Coronary artery (tissue), 2 donors: ENCODE results near the gene SPAG9.

Source experiments
- DNase-seq: peaks from one replicate; pipeline ENCODE4 v3.0.0-alpha.2; 2017; ENCODE audit warnings: low spot score
- H3K27ac ChIP-seq, 2 donors: fragments of 200-600 bp; sonication (generic); one replicate each; pipeline ENCODE4 v1.5.1; 2016 to 2019
- H3K4me3 ChIP-seq: fragments of 200-600 bp; sonication (generic); 2 replicates; pipeline ENCODE4 v1.5.1; 2016; ENCODE audit warnings: mild to moderate bottlenecking, moderate library complexity
- CTCF ChIP-seq: fragments of 200-600 bp; sonication (generic); IDR thresholded peaks from one replicate; pipeline ENCODE4 v1.5.1; 2019; ENCODE audit warnings: antibody characterized with exemption

SPAG9 gene

GRCh38 chr17:51064061-51064735, 56.5 kb downstream of the SPAG9 start:
- DNase-seq = no peak
- TF ChIP-seq CTCF = no peak
- Histone ChIP-seq H3K27ac (no peak overlapping the region), H3K4me3 (no peak overlapping the region)

- H3K27ac ChIP-seq = no peak overlapping the region
- TF ChIP-seq CTCF = no peak
- DNase-seq = no peak
- no peak overlapping the region for H3K4me3 ChIP-seq
These were observed 60.3 kb downstream of the SPAG9 start for GRCh38 chr17:51060396-51060795.

- no peak for DNase-seq
- TF ChIP-seq CTCF = no peak
- Histone ChIP-seq H3K27ac (no peak overlapping the region), H3K4me3 (no peak overlapping the region)
These were observed 60.9 kb downstream of the SPAG9 start for GRCh38 chr17:51059781-51060180.

DNA sequence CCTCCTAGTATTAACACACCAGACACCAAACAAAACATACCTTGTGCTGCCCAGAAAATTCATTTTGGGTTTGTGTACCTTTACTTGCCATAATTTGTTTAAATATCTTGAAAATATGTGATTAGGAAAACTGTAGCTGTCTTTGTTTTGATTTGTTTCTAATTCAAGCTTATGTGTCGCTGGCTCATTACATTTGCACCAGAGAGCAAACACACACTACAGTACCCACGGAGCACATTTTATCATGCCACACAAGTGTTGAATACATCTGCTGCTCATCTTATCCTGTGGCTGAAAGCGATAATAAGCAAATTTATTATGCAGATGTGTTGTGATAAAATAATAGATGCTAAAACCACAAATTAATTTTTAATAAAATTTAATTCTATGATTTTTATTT, 63.1 kb downstream of the SPAG9 start:
- TF ChIP-seq CTCF = no peak
- peak overlapping the region in 1 of 2 donors; percentile 71 for H3K27ac ChIP-seq
- no peak for DNase-seq
- H3K4me3 ChIP-seq = no peak overlapping the region

DNA sequence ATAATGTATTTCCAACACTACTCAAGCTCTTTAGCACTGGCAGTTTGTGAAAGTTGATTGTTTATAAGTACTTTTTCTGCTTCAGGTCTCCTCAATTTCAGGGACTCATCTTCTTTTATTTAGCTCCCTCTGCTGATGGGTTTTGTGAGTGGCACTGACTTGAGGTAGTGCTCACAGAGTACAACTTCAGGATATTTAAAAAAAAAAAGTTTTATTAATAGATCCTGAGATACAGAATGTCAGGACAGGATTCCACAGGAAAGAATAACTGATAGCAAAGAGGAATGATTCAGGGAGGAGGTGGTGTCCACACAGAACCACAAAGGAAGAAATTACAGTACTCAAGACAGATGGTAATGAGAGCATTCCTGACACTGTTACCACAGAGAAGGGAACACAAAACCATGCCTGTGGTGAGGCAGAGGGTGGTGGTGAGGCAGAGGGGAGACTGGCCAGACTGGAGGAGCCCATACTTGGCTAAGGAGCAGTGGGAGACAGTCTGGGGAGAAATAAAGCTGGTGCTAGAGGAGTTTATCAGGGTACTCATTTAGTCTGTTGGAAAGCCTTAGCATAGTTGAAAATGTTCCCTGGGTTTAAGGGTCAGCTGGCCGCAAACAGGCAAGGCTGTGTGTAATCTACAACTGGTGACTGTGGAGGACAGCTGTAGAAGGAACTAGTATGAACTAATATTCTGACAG, 63.7 kb downstream of the SPAG9 start:
- Histone ChIP-seq H3K27ac (peak overlapping the region; percentile 10 to 71), H3K4me3 (no peak overlapping the region)
- peak; percentile 23 for TF ChIP-seq CTCF
- DNase-seq = no peak

DNA sequence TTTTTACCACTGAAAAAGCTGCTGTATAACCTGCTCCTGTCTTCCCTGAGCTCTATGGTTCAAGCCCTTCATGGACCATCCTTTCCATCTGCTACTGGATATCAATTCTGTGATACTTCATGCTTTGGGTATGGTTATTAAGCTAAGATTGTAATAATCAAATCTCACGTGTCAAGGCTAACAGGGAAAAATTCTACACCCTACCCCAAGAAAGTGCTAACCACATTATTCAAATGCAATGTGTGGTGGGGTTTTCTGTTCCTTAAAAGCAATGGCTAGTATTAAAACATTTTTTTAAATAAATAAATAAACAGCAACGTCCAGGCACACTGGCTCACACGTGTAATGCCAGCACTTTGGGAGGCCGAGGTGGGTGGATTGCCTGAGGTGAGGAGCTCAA, 65.9 kb downstream of the SPAG9 start:
- H3K27ac ChIP-seq = no peak overlapping the region
- H3K4me3 ChIP-seq = no peak overlapping the region
- TF ChIP-seq CTCF = no peak
- DNase-seq = no peak

DNA sequence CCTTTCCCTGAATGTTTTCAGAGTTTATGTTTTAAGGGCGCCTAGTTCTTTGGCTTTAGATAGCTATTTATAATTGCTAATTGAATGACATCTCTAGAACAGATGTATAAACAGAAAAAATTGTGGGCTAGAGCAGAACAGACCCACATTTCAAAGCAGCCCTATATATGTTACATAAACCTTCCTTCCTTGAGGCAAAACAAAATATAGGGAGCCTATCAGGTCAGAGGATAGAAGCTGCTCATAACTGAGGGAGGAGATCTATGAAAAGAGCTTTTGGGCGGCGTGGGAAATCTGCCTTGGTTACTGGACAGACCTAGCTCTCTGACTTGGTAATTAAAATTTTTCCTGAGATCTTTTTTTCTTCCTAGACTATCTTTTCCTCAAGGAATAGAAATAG, 68.4 kb downstream of the SPAG9 start:
- TF ChIP-seq CTCF = no peak
- no peak overlapping the region for H3K27ac ChIP-seq
- DNase-seq = no peak
- H3K4me3 ChIP-seq = no peak overlapping the region
